Right renal cortex interstitium (tissue), 3 donors: ENCODE data around the gene B3GALT5. TPM values are rescaled to one million over a fixed set of nuclear protein-coding genes. Genes with fewer than 3 reads are reported as not detected.

Experiments
- polyA plus RNA-seq, 3 donors: library from polyadenylated mRNA; unstranded; fragments of 120-200 nt; gene quantifications; one replicate each; pipeline ENCODE4 v1.2.1, GENCODE V29; 2013; ENCODE audit not compliant: insufficient read length in 3 of 3

Gene B3GALT5
- polyA plus RNA-seq, 3 donors = 1.2 to 1.6 (median 1.4) TPM

Other genes starting within 250 kb of the B3GALT5 start
- gene LCA5L, start 167.2 kb upstream of the B3GALT5 start, polyA plus RNA-seq = 1 to 10 TPM; 5.0 to 6.5 (median 5.4) TPM
- gene SH3BGR, start 161.0 kb upstream of the B3GALT5 start, polyA plus RNA-seq = 1 to 10 TPM; 4.5 to 6.8 (median 5.8) TPM
- gene IGSF5, start 132.2 kb downstream of the B3GALT5 start, polyA plus RNA-seq = 1 to 10 TPM in 1 of 3 donors, under 1 TPM in 2; 0.89 to 1.2 (median 0.96) TPM